BJ (cell line): ENCODE results near the gene GFAP. TPM values are rescaled to one million over a fixed set of nuclear protein-coding genes. Genes with fewer than 3 reads are reported as not detected.

Experiments
- CTCF ChIA-PET: fragments of 350-600 bp; formaldehyde crosslinking; extraction: SDS; loops from one replicate; lab custom pipeline; 2021; ENCODE audit warnings: antibody characterized with exemption, inconsistent platforms; lab: Yijun Ruan, JAX
- POLR2A ChIA-PET: fragments of 300-600 bp; sonication (Branson Sonifier 250); formaldehyde crosslinking; extraction: SDS; loops from one replicate; lab custom pipeline; 2021; ENCODE audit warnings: antibody characterized with exemption; lab: Charles Lee
- DNase-seq: peaks from one replicate; pipeline ENCODE4 v3.0.0-alpha.2; 2011; ENCODE audit warnings: low read depth
- H3K27me3 ChIP-seq: 2 replicates; pipeline ENCODE4 v1.6.0; 2011; ENCODE audit warnings: low read length; ENCODE audit not compliant: control insufficient read depth, insufficient read depth
- H3K36me3 ChIP-seq: 2 replicates; pipeline ENCODE4 v1.5.1; 2011; ENCODE audit warnings: low read length; ENCODE audit not compliant: control insufficient read depth, insufficient read depth
- H3K4me3 ChIP-seq: 2 replicates; pipeline ENCODE4 v1.5.1; 2011; ENCODE audit warnings: low read depth, mild to moderate bottlenecking, control low read depth, low read length
- polyA plus RNA-seq: library from polyadenylated mRNA; depleted of rRNA; stranded (reverse); fragments of >200 nt; gene quantifications from 2 replicates; pipeline ENCODE4 v1.2.3, GENCODE V29; 2011
- TF ChIP-seq, protein P1 (sequence below): IDR thresholded peaks from 2 replicates; pipeline ENCODE4 v1.5.1; 2011; ENCODE audit warnings: low read depth, mild to moderate bottlenecking, control low read depth, inconsistent platforms, low read length, moderate library complexity; ENCODE audit not compliant: insufficient read depth

The GFAP gene
- polyA plus RNA-seq, 1 experiment = 0.13 TPM

DNA sequence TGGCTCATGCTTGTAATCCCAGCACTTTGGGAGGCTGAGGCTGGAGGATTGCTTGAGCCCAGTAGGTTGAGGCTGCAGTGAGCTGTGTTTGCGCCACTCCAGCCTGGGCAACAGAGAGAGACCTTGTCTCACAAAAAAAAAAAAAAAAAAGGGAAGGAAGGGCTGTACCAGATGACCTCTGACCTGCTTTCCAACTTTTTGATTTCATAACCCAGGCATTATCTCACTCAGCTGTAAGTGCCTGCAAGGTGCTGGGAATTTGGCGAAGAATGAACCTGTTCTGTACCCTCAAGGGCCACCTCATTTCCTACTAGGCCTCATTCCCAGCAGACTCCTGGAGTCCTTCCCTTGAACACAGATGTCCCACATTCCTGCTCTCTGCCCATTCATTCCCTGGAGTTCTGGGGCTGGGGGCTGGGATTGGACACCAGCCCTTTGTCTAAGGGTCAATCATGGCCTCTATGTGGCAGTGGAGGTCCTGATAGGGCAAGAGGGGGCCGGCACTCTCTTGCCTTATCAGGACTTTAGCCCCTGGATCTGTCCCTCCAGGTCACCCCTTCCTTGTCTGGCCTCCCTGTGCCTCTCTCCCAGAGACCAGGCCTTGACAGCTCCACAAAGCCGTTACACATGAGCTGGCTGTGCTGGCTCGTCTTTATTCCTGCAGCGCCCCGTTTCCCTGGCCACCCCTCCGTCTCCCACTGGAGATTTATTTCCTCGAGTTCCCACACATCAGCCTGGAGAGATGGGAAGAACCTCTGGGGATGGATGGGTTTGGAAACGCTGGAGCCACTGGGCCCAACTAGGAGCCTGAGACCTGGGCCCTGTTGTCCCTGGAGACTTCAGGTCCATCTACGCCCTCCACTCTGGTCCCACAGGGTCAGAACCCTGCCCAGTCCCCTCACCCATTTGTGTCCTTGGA is 821 bp upstream of the GFAP start:
- ChIA-PET CTCF (interaction anchor here (0.9 to 16.0 kb wide), 3 partner anchors 103 to 219 kb away, joined by 3 to 259 read pairs (median 18); partner anchors contain the start of gene ACBD4), POLR2A (no interaction called here)
- Histone ChIP-seq H3K4me3 (no peak overlapping the region), H3K36me3 (no peaks in the 10 kb centered on the region), H3K27me3 (0 out of 2 replicates have a peak, but pooled peaks cover 1% of the 10 kb centered on the region)
- DNase-seq = no peak
- TF ChIP-seq, protein P1, sequence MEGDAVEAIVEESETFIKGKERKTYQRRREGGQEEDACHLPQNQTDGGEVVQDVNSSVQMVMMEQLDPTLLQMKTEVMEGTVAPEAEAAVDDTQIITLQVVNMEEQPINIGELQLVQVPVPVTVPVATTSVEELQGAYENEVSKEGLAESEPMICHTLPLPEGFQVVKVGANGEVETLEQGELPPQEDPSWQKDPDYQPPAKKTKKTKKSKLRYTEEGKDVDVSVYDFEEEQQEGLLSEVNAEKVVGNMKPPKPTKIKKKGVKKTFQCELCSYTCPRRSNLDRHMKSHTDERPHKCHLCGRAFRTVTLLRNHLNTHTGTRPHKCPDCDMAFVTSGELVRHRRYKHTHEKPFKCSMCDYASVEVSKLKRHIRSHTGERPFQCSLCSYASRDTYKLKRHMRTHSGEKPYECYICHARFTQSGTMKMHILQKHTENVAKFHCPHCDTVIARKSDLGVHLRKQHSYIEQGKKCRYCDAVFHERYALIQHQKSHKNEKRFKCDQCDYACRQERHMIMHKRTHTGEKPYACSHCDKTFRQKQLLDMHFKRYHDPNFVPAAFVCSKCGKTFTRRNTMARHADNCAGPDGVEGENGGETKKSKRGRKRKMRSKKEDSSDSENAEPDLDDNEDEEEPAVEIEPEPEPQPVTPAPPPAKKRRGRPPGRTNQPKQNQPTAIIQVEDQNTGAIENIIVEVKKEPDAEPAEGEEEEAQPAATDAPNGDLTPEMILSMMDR = no peak

DNA sequence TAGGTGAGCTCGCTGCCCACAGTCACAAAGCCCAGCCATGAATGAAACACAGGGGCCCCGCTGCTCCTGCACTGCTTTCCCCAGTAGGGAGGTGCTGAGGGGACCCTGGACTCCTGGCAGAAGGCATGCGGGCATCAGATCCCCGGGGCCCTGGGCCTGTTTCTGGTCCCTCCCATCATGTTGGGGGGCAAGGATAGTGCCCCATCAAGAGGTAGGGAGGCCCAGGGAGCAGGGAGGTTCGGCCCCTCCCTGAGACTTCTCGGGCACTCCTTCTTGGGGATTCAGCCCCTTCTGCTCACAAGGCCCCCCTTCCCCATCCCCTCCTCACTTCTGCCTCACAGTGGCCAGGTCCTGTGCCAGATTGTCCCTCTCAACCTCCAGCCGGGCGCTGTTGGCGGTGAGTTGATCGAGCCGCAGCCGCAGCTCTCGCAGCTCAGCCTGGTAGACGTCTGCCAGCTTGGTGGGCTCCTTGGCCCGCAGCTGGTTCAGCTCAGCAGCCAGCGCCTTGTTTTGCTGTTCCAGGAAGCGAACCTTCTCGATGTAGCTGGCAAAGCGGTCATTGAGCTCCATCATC is 515 bp downstream of the GFAP start:
- POLR2A ChIA-PET = no interaction called here
- DNase-seq = no peak
- Histone ChIP-seq H3K4me3 (no peak overlapping the region), H3K36me3 (no peaks in the 10 kb centered on the region), H3K27me3 (0 out of 2 replicates have a peak, but pooled peaks cover 1% of the 10 kb centered on the region)
- CTCF ChIA-PET = interaction anchor here (16.0 kb wide), 1 partner anchor 105 kb away, joined by 259 read pairs; no protein-coding TSS in a partner anchor
- TF ChIP-seq, protein P1 = no peak

DNA sequence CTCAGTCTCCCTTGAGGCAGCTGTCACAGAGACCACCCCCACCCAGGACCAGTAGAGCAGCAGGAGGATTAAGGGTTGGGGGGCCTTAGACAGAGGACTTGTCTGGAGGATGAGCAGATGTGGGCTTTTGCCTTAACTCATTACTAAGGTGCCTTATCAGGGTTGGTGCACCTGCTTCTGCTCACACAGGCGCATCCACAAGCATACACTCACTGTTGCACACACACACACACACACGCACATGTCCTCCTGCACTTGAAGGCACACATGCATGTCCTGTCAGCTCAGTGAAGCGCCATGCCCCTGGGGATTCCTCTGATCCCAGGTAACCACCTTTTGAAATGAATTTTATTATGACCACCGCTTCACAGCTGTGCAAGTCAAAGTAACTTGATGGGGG is 1.2 kb downstream of the GFAP start:
- H3K4me3 ChIP-seq = no peak overlapping the region
- POLR2A ChIA-PET = no interaction called here
- H3K36me3 ChIP-seq = no peaks in the 10 kb centered on the region
- TF ChIP-seq, protein P1 = no peak
- DNase-seq = no peak
- CTCF ChIA-PET = interaction anchor here (0.5 to 16.0 kb wide), 3 partner anchors 9 to 181 kb away, joined by 3 to 259 read pairs (median 4); no protein-coding TSS in a partner anchor
- H3K27me3 ChIP-seq = 0 out of 2 replicates have a peak, but pooled peaks cover 1% of the 10 kb centered on the region

DNA sequence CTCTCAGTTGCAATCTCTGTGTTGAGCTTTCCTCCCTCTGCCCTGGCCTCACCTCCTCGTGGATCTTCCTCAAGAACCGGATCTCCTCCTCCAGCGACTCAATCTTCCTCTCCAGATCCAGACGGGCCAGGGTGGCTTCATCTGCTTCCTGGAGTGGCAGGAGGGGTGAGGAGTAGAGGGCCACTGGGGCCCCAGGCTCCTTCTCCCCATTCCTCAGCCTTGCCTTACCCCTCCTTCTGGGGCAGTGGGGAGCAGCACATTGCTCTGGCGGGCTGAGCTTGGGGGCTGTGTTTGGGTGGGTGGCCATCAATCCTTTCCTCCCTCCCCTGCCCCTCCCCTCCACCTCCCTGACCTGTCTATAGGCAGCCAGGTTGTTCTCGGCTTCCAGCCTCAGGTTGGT is 1.6 kb downstream of the GFAP start:
- TF ChIP-seq, protein P1 = no peak
- ChIA-PET POLR2A (no interaction called here), CTCF (interaction anchor here (0.5 to 16.0 kb wide), 3 partner anchors 9 to 182 kb away, joined by 3 to 259 read pairs (median 4); no protein-coding TSS in a partner anchor)
- H3K27me3 ChIP-seq = 0 out of 2 replicates have a peak, but pooled peaks cover 1% of the 10 kb centered on the region
- no peak overlapping the region for H3K4me3 ChIP-seq
- no peaks in the 10 kb centered on the region for H3K36me3 ChIP-seq
- no peak for DNase-seq
